Effector memory CD8-positive, alpha-beta T cell (primary cell): Measurements from ENCODE around the gene SHBG.

Experiments used
- ATAC-seq: fragments of 150-1000 bp; cut with Tn5 transposase; replicated peaks from 2 replicates; pipeline ENCODE4 v1.10.0; 2021; ENCODE audit warnings: mild to moderate bottlenecking, moderate library complexity
- DNase-seq, 3 experiments: peaks; one replicate each; pipeline ENCODE4 v3.0.0; 2021
- H3K27ac Mint-ChIP-seq, 2 donors: one replicate each; pipeline ENCODE4 v1.8.0; 2022; ENCODE audit warnings: mild to moderate bottlenecking in 2 of 2, mixed read lengths in 2 of 2, moderate library complexity in 2 of 2
- H3K27me3 Mint-ChIP-seq, 2 donors: one replicate each; pipeline ENCODE4 v1.8.0; 2022; ENCODE audit warnings: mixed read lengths in 2 of 2
- H3K36me3 Mint-ChIP-seq: one replicate; pipeline ENCODE4 v1.8.0; 2022; ENCODE audit warnings: mild to moderate bottlenecking, moderate library complexity, mixed read lengths; ENCODE audit not compliant: insufficient read depth
- H3K4me1 Mint-ChIP-seq, 2 donors: one replicate each; pipeline ENCODE4 v1.8.0; 2022; ENCODE audit warnings: low read depth in 2 of 2, mixed read lengths in 2 of 2
- H3K4me3 Mint-ChIP-seq, 2 donors: one replicate each; pipeline ENCODE4 v1.8.0; 2022; ENCODE audit warnings: mild to moderate bottlenecking in 2 of 2, mixed read lengths in 2 of 2, moderate library complexity in 2 of 2
- H3K9me3 Mint-ChIP-seq, 2 donors: one replicate each; pipeline ENCODE4 v1.8.0; 2022; ENCODE audit warnings: mixed read lengths in 2 of 2

The SHBG gene

GRCh38 chr17:7646457-7646856 is 16.5 kb downstream of the SHBG start:
- DNase-seq (no peak), ATAC-seq (no peak)
- H3K27ac Mint-ChIP-seq: no peak overlapping the region
- no peaks in the 10 kb centered on the region for H3K9me3 Mint-ChIP-seq
- peaks cover 41 to 70% of the 10 kb centered on the region in 2 donors for H3K27me3 Mint-ChIP-seq
- H3K4me3 Mint-ChIP-seq: no peak overlapping the region
- H3K36me3 Mint-ChIP-seq: no peaks in the 10 kb centered on the region
- peaks cover 14 to 15% of the 10 kb centered on the region in 2 donors for H3K4me1 Mint-ChIP-seq

- ATAC-seq (no peak), DNase-seq (no peak)
- H3K4me3 Mint-ChIP-seq: no peak overlapping the region
- no peaks in the 10 kb centered on the region for H3K9me3 Mint-ChIP-seq
- peaks cover 14 to 15% of the 10 kb centered on the region in 2 donors for H3K4me1 Mint-ChIP-seq
- H3K27me3 Mint-ChIP-seq: peaks cover 42 to 70% of the 10 kb centered on the region in 2 donors
- no peaks in the 10 kb centered on the region for H3K36me3 Mint-ChIP-seq
- no peak overlapping the region for H3K27ac Mint-ChIP-seq
Observed at GRCh38 chr17:7647018-7647417, 17.1 kb downstream of the SHBG start.

GRCh38 chr17:7650509-7651096 is 20.7 kb downstream of the SHBG start, which contains the start of gene ATP1B2:
ATP1B2 (plus strand) TSS chr17:7650926; CDS start chr17:7651519, 593 bp downstream.
- ATAC-seq (peak; percentile 91), DNase-seq (peak; percentile 54 to 64 (median 60))
- peaks cover 58 to 75% of the 10 kb centered on the region in 2 donors for H3K27me3 Mint-ChIP-seq
- peak within 1 kb of the TSS; percentile 14 to 86 for H3K27ac Mint-ChIP-seq
- H3K4me1 Mint-ChIP-seq: peaks cover 14 to 15% of the 10 kb centered on the region in 2 donors
- H3K9me3 Mint-ChIP-seq: no peaks in the 10 kb centered on the region
- H3K4me3 Mint-ChIP-seq: peak within 1 kb of the TSS; percentile 79 to 88
- H3K36me3 Mint-ChIP-seq: peaks cover 2% of the 10 kb centered on the region

GRCh38 chr17:7651097-7651664 is 21.2 kb downstream of the SHBG start:
- Mint-ChIP-seq H3K36me3 (peaks cover 2% of the 10 kb centered on the region), H3K27ac (peak overlapping the region in 1 of 2 donors; percentile 86), H3K4me1 (peaks cover 14 to 15% of the 10 kb centered on the region in 2 donors), H3K27me3 (peaks cover 54 to 70% of the 10 kb centered on the region in 2 donors), H3K9me3 (no peaks in the 10 kb centered on the region), H3K4me3 (peak overlapping the region; percentile 79 to 88)
- DNase-seq: no peak
- peak; percentile 14 for ATAC-seq

GRCh38 chr17:7651665-7652387 is 21.9 kb downstream of the SHBG start:
- H3K4me3 Mint-ChIP-seq: peak overlapping the region; percentile 79 to 88
- no peak overlapping the region for H3K27ac Mint-ChIP-seq
- H3K27me3 Mint-ChIP-seq: peaks cover 47 to 64% of the 10 kb centered on the region in 2 donors

DNA sequence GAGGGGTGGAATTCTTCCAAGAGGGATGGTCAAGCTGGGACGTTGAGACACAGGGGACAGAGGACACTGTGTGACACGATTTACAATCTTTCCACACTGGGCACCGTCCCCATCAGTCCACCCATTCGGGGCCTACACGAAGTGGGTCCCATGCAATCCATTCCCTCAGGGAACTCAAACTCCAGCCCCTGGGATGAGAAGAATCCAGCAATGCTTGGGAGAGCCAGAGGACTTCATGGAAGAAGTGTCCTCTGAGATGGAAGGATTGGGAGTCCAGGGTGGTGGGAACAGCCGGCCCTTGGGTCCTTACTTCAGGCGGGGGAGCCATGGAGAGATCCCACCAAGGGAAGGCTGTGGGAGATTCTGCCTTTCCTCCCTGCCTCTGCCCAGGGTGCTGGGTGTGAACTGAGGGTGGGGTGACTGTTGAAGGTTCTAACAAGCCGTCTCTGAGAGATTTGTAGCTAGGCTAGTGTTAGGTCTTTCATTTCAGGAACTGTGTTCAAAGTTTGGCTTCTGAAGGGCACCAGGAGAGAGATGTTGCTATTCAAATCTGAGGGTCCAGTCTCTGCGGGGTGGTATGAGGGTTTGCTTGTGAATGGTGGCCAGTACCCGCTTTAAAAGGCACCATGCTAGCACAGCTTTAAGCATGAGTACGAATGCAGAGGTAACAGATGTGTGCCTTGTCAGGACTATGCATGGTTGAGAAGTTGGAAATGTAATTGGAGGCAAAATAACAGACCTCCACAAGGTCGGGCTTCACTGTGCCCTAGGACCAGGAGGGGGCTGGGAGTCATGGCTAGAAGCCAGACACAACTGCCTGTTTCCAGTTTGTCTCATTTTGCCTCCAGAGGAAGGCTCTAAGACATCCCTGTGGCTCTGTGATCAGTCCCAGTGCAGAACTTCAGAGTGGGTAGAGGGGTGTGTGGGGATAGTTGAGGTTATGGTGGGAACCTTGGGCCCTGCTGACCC is 22.7 kb downstream of the SHBG start:
- Mint-ChIP-seq H3K4me1 (peaks cover 14 to 15% of the 10 kb centered on the region in 2 donors), H3K4me3 (peak overlapping the region; percentile 79 to 88), H3K27ac (no peak overlapping the region), H3K9me3 (no peaks in the 10 kb centered on the region), H3K36me3 (peaks cover 2% of the 10 kb centered on the region), H3K27me3 (peaks cover 42 to 66% of the 10 kb centered on the region in 2 donors)
- ATAC-seq (no peak), DNase-seq (no peak)

More at GRCh38 chr17:7651665-7652387, 21.9 kb downstream of the SHBG start:
- peaks cover 14 to 15% of the 10 kb centered on the region in 2 donors for H3K4me1 Mint-ChIP-seq
- H3K36me3 Mint-ChIP-seq: peaks cover 2% of the 10 kb centered on the region
- DNase-seq: no peak
- ATAC-seq: no peak
- no peaks in the 10 kb centered on the region for H3K9me3 Mint-ChIP-seq

DNA sequence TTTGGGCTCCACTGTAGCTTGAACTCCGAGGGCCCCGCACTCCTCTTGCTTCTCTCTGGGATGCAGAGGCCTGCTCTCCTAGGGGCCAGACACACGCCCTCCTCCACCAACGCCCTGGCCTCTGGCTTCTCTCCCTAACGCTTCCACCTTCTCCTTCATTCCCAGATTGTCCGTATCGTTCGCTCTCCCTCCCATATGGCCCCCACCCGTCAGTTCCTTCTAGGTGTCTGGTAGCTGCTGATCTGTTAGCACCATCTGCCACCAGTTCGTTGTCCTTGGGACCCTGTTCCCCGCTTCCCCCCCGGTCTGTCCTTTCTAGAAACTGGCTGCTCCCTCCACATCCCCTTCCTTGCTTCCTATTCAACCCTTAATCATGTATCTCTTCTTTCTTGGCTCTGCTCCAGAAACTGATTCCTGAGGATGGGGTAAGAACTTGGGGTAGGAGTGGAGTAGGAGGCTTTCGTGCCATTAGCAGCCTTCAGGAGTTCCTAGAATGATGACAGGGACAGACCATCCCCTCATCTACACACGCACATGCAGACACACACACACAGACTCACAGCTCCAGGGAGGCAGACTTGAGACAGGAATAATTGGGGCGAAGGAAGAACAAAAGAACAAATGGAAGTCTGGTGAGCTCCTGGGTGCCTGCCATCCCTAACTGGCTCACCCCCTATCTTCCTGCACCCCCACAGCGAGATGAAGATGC is 25.1 kb downstream of the SHBG start:
- H3K4me1 Mint-ChIP-seq: peaks cover 11 to 12% of the 10 kb centered on the region in 2 donors
- H3K9me3 Mint-ChIP-seq: no peaks in the 10 kb centered on the region
- H3K27ac Mint-ChIP-seq: no peak overlapping the region
- H3K36me3 Mint-ChIP-seq: peaks cover 2% of the 10 kb centered on the region
- no peak overlapping the region for H3K4me3 Mint-ChIP-seq
- peaks cover 32 to 47% of the 10 kb centered on the region in 2 donors for H3K27me3 Mint-ChIP-seq
- no peak for DNase-seq
- no peak for ATAC-seq

- Mint-ChIP-seq H3K27me3 (peaks cover 27 to 42% of the 10 kb centered on the region in 2 donors), H3K9me3 (no peaks in the 10 kb centered on the region), H3K4me1 (peaks cover 6 to 7% of the 10 kb centered on the region in 2 donors), H3K4me3 (no peak overlapping the region), H3K36me3 (peaks cover 2% of the 10 kb centered on the region), H3K27ac (no peak overlapping the region)
- no peak for DNase-seq
- no peak for ATAC-seq
Observed at GRCh38 chr17:7655541-7655840, 25.6 kb downstream of the SHBG start.

GRCh38 chr17:7656958-7657609 is 27.1 kb downstream of the SHBG start:
- no peaks in the 10 kb centered on the region for H3K4me1 Mint-ChIP-seq
- ATAC-seq (no peak), DNase-seq (no peak)
- H3K27me3 Mint-ChIP-seq: peaks cover 16 to 26% of the 10 kb centered on the region in 2 donors
- H3K27ac Mint-ChIP-seq: no peak overlapping the region
- no peaks in the 10 kb centered on the region for H3K9me3 Mint-ChIP-seq
- peaks cover 2% of the 10 kb centered on the region for H3K36me3 Mint-ChIP-seq
- H3K4me3 Mint-ChIP-seq: no peak overlapping the region

- H3K27ac Mint-ChIP-seq: peak overlapping the region in 1 of 2 donors; percentile 44
- peaks cover 48% of the 10 kb centered on the region for H3K36me3 Mint-ChIP-seq
- no peaks in the 10 kb centered on the region for H3K4me1 Mint-ChIP-seq
- H3K27me3 Mint-ChIP-seq: no peaks in the 10 kb centered on the region
- no peaks in the 10 kb centered on the region for H3K9me3 Mint-ChIP-seq
- no peak overlapping the region for H3K4me3 Mint-ChIP-seq
- ATAC-seq (no peak), DNase-seq (no peak)
Observed at GRCh38 chr17:7667656-7668406, 37.9 kb downstream of the SHBG start.

- Mint-ChIP-seq H3K9me3 (peaks cover 0 to 2% of the 10 kb centered on the region in 2 donors), H3K4me1 (no peaks in the 10 kb centered on the region), H3K36me3 (peaks cover 54% of the 10 kb centered on the region)
Observed at GRCh38 chr17:7668482-7668881, 38.5 kb downstream of the SHBG start.

GRCh38 chr17:7673239-7673638 is 43.3 kb downstream of the SHBG start:
- Mint-ChIP-seq H3K4me3 (no peak overlapping the region), H3K36me3 (peaks cover 75% of the 10 kb centered on the region), H3K27ac (no peak overlapping the region), H3K9me3 (peaks cover 0 to 6% of the 10 kb centered on the region in 2 donors), H3K4me1 (peaks cover 9 to 11% of the 10 kb centered on the region in 2 donors), H3K27me3 (no peaks in the 10 kb centered on the region)
- ATAC-seq: no peak
- DNase-seq: no peak

More at GRCh38 chr17:7668482-7668881, 38.5 kb downstream of the SHBG start:
- Mint-ChIP-seq H3K27ac (peak overlapping the region in 1 of 2 donors; percentile 44), H3K4me3 (no peak overlapping the region), H3K27me3 (no peaks in the 10 kb centered on the region)
- no peak for ATAC-seq
- no peak for DNase-seq
